ENCODE results near the gene ZNF229.
"Not testable (repeated sequence)": the region's sequence is repeated elsewhere in the genome, so short reads cannot be mapped to it uniquely, and the experiment has no call there.

Gene ZNF229

GRCh38 chr19:44447916-44448674 lies at the start of gene ZNF229:
Gene ZNF229 (minus strand): TSS chr19:44448472. CDS start chr19:44442847, 5,625 bp downstream.
- DNase-seq: peak; percentile 68

GRCh38 chr19:44496711-44497110 lies 48.4 kb upstream of the ZNF229 start:
- no peak for DNase-seq

GRCh38 chr19:44476559-44477408 lies 28.5 kb upstream of the ZNF229 start:
- DNase-seq: no peak

GRCh38 chr19:44468730-44469129 lies 20.5 kb upstream of the ZNF229 start:
- DNase-seq: not testable (repeated sequence)

- DNase-seq: not testable (repeated sequence)
These were observed 14.5 kb upstream of the ZNF229 start for GRCh38 chr19:44462600-44463286.

- not testable (repeated sequence) for DNase-seq
These were observed 7.7 kb upstream of the ZNF229 start for GRCh38 chr19:44456016-44456415.

- DNase-seq: no peak
These were observed 6.8 kb upstream of the ZNF229 start for GRCh38 chr19:44455100-44455499.

- DNase-seq: no peak
These were observed 4.1 kb upstream of the ZNF229 start for GRCh38 chr19:44452367-44452766.

- no peak for DNase-seq
These were observed 3.4 kb upstream of the ZNF229 start for GRCh38 chr19:44451687-44452086.

- DNase-seq: no peak
These were observed 9.8 kb downstream of the ZNF229 start for GRCh38 chr19:44438441-44438840.

- no peak for DNase-seq
These were observed 12.8 kb downstream of the ZNF229 start for GRCh38 chr19:44435441-44435840.

GRCh38 chr19:44430956-44431355 lies 17.3 kb downstream of the ZNF229 start:
- DNase-seq: no peak

- DNase-seq: not testable (repeated sequence)
These were observed 32.7 kb downstream of the ZNF229 start for GRCh38 chr19:44415553-44415952.

- DNase-seq: no peak
These were observed 46.8 kb downstream of the ZNF229 start, which contains the start of gene ZNF285 for GRCh38 chr19:44401139-44402115. Gene ZNF285 (minus strand): TSS chr19:44401608. CDS start chr19:44397213, 4,395 bp downstream.

- not testable (repeated sequence) for DNase-seq
These were observed 59.0 kb downstream of the ZNF229 start for GRCh38 chr19:44389268-44389667.
